GM23338 (cell line): ENCODE data around the gene FSTL3.

Experiments
- CREB1 ChIP-seq: fragments of 250-450 bp; sonication (Bioruptor Pico); IDR thresholded peaks from 2 replicates; pipeline ENCODE4 v1.5.0; 2020; ENCODE audit warnings: low read depth, mild to moderate bottlenecking, moderate library complexity
- ETS1 ChIP-seq: IDR thresholded peaks from 2 replicates; pipeline ENCODE4 v1.6.1; 2016; ENCODE audit warnings: antibody characterized with exemption
- EZH2 ChIP-seq: fragments of 200-600 bp; sonication (generic); IDR thresholded peaks from one replicate; pipeline ENCODE4 v1.8.0; 2017; ENCODE audit warnings: antibody characterized with exemption, mild to moderate bottlenecking, low read depth; ENCODE audit not compliant: unreplicated experiment
- EZH2phosphoT487 ChIP-seq: fragments of 200-600 bp; sonication (generic); IDR thresholded peaks from one replicate; pipeline ENCODE4 v1.8.1; 2018; ENCODE audit warnings: antibody characterized with exemption; ENCODE audit not compliant: unreplicated experiment
- POLR2AphosphoS5 ChIP-seq: IDR thresholded peaks from 2 replicates; pipeline ENCODE4 v1.6.1; 2016; ENCODE audit warnings: antibody characterized with exemption, low read depth
- ZNF114 ChIP-seq: fragments of 250-450 bp; sonication (Bioruptor Pico); IDR thresholded peaks from 2 replicates; pipeline ENCODE4 v1.5.0; 2020; ENCODE audit warnings: mild to moderate bottlenecking, moderate library complexity
- TF ChIP-seq, protein P1 (sequence below), 2 experiments: fragments of 200-600 bp in 1 of 2; sonication (generic) in 1 of 2; conservative IDR thresholded peaks; 2 replicates each; pipeline versions ENCODE4 v1.5.1 to v1.6.1; 2016 to 2017; ENCODE audit warnings: antibody characterized with exemption in 2 of 2, low read depth in 2 of 2, mild to moderate bottlenecking in 2 of 2, moderate library complexity in 1 of 2
- TF ChIP-seq, protein P2 (sequence below): IDR thresholded peaks from one replicate; pipeline ENCODE4 v1.6.1; 2018; ENCODE audit warnings: antibody characterized with exemption; ENCODE audit not compliant: unreplicated experiment

DNA sequence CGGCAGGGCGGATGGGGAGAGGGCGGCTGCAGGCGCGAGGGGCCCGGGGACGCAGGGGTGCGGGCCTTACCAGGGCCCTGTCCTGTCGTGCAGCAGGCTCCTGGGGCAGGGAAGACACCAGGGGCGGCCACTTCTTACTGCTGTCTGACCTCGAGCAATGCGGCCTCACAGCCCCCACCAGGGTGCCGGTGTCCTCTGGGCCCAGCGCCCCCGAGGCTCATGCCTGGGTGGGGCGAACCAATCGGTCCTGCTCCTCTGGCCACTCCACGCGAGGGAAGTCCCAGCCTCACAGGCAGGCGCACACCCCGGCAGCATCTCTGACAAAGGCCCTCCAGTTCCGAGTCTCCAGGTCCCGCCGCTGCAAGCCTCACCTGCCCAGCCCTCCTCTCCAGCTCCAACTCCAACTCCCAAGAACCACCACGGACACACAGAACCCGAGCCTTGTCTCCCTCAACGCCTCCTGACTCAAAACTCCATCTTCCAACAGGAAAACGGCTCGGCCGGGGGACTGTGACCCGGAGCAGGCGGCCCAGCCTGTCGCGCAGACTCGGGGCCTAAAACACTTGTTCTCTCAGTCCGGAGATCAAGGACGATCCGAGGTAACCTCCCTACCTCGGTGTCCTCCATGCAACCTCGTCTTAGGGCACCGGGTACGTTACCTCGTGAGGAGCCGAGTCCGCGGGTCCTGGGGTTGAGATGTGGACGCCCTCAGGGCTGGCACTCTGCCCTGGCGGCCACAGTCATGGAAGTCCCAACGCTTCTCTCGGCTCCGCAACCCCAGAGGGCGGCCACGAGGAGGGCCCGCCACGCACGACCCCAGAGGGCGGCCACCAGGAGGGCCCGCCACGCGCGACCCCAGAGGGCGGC lies 30.0 kb upstream of the FSTL3 start:
- TF ChIP-seq, protein P1, sequence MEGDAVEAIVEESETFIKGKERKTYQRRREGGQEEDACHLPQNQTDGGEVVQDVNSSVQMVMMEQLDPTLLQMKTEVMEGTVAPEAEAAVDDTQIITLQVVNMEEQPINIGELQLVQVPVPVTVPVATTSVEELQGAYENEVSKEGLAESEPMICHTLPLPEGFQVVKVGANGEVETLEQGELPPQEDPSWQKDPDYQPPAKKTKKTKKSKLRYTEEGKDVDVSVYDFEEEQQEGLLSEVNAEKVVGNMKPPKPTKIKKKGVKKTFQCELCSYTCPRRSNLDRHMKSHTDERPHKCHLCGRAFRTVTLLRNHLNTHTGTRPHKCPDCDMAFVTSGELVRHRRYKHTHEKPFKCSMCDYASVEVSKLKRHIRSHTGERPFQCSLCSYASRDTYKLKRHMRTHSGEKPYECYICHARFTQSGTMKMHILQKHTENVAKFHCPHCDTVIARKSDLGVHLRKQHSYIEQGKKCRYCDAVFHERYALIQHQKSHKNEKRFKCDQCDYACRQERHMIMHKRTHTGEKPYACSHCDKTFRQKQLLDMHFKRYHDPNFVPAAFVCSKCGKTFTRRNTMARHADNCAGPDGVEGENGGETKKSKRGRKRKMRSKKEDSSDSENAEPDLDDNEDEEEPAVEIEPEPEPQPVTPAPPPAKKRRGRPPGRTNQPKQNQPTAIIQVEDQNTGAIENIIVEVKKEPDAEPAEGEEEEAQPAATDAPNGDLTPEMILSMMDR (conservative IDR thresholded peaks at IDR 0.05; ENCODE audit: low read depth in 2 of 2): no peak
- TF ChIP-seq EZH2 (no peak), POLR2AphosphoS5 (no peak), ZNF114 (CRISPR knock-in tag) (no peak), EZH2phosphoT487 (no peak), ETS1 (no peak), CREB1 (no peak)
- TF ChIP-seq, protein P2, sequence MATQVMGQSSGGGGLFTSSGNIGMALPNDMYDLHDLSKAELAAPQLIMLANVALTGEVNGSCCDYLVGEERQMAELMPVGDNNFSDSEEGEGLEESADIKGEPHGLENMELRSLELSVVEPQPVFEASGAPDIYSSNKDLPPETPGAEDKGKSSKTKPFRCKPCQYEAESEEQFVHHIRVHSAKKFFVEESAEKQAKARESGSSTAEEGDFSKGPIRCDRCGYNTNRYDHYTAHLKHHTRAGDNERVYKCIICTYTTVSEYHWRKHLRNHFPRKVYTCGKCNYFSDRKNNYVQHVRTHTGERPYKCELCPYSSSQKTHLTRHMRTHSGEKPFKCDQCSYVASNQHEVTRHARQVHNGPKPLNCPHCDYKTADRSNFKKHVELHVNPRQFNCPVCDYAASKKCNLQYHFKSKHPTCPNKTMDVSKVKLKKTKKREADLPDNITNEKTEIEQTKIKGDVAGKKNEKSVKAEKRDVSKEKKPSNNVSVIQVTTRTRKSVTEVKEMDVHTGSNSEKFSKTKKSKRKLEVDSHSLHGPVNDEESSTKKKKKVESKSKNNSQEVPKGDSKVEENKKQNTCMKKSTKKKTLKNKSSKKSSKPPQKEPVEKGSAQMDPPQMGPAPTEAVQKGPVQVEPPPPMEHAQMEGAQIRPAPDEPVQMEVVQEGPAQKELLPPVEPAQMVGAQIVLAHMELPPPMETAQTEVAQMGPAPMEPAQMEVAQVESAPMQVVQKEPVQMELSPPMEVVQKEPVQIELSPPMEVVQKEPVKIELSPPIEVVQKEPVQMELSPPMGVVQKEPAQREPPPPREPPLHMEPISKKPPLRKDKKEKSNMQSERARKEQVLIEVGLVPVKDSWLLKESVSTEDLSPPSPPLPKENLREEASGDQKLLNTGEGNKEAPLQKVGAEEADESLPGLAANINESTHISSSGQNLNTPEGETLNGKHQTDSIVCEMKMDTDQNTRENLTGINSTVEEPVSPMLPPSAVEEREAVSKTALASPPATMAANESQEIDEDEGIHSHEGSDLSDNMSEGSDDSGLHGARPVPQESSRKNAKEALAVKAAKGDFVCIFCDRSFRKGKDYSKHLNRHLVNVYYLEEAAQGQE: no peak
